GM18526 (cell line): ENCODE data around the gene SYTL5.

Experiments used
- POLR2A ChIP-seq: IDR thresholded peaks from 3 replicates; pipeline ENCODE4 v1.6.1; 2011; ENCODE audit not compliant: insufficient read length; ENCODE audit errors: extremely low read depth

SYTL5 gene

DNA sequence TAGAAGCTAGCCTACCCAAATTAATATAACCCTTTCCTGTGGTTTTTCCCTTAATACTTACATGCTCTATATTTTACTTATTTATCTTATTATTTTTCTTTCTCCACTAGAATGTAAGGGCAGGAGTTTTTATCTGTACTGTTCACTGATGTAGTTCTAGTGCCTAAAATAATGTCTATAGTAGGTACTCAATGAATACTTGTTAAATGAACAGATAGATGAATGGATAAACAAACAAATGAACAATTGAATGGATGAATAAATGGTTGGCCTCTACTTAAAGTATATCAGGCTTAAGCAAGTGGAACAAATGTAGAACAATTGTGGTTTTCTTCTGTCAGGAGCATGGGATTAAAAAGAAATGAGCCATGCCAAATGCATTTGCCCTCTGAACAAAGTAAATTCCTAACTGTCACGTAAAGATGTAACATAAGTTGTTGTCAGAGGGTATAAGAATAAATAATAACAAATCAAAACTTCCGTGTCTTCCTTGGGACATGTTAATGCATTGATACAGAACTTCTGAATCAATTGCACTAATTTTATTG is 54.1 kb downstream of the SYTL5 start:
- TF ChIP-seq POLR2A = no peak

DNA sequence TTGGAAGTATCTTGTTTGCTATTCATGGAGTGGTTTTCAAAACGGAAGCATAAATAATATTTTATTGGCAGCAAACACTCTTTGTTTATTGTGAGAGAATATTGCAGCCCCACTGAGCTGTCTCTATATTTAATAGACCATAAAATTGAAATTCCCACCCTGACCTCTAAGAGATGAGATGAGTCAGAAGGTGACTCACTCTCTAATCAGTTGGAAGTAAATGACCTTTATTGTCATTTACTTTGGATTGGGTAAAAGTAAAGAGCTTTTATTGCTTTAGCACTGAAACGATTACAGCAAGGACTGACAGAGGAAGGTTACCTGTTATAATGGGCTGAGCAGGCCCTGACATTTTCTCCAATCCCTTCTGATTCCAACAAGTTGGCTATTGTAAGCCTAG is 55.0 kb downstream of the SYTL5 start:
- TF ChIP-seq POLR2A = no peak

DNA sequence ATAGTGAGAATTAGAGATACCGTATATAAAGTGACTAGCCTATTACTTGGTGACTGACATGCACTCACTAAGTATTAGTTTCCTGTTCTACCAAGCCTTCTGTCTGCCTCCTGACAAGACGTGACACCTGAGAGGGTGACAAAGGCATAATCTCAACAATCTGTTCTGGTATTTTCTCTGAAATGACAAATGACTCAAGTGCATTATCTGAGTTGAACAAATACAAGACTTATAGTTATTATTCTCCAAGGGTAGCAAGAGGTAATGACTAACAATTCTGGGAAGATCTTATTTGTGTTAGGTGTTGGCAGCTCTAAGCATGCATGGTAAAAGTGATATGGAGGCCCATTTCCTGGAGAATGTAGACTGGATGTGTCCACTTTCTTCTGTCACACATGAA is 60.6 kb downstream of the SYTL5 start:
- TF ChIP-seq POLR2A = no peak

DNA sequence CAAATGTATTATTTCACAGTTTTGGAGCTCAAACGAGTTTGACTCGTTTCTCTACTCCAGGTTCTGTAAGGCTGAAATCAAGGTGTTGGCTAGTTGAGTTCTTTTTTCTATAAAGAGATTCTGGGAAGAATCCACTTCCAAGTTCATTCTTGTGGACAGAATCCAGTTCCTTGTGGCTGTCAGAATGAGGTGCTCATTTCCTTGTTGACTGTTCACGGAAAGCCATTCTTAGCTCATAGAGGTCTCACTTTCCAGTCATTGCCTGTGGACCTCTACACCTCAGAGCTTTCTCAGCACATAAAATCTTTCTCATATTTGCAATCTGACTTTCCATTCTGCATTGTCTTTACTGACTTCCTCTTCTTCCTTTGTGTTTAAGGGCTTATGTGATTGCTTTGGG is 62.9 kb downstream of the SYTL5 start:
- TF ChIP-seq POLR2A = no peak

DNA sequence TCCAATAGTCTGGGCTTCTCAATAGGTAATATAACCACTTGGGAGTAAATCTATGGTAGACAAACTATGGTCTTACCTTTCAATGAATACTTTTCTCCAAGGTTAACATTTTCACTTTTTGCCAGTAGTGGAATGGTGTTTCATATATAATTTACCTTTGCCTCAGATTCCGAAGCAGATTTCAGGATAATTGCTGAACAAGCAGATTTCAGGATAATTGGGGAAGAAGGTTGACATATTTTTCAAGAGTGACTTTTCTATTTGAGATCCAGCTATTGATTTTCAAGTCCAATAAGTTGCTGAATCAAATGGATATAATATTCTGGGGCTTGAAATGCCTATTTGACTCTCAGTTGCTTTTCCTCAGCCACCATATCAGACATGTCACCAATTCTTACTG is 63.6 kb downstream of the SYTL5 start:
- TF ChIP-seq POLR2A = no peak

DNA sequence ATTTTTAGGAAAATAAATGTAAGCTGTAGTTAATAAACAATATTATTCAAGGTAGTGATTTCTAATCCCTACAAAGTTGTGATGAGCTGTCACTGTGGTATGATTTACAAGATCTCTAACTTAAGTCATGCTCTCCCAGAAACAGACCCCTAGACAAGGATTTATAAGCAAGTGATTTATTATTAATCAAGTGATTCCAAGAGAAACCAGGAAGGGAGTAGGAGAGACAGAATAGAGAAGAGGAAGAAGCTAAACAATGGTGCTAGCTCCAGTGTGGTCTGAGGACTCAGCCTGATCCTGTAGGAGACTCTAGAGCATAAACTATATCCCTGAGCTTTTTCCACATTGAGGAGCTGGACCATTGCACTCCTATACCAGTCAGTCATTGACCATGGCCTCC is 73.1 kb downstream of the SYTL5 start:
- TF ChIP-seq POLR2A = no peak

DNA sequence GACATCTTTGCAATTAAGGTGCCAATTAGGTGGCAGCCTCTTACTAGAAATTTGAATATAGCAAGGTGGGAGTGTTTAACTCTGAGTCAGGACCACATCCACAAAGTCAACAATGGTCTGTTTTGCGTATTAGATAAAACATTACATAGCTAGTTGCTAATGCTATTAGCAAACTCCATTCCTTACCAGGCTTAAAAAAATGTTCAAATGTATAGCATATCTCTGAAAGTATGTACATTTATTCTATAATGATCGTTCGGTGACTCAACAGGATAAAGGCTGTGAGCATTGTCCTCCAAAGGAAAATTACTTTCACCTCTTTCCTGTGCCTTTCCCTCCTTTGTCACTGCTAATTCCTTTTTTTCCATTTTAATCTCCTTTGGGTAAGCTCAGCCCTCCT is 74.5 kb downstream of the SYTL5 start:
- no peak for TF ChIP-seq POLR2A

DNA sequence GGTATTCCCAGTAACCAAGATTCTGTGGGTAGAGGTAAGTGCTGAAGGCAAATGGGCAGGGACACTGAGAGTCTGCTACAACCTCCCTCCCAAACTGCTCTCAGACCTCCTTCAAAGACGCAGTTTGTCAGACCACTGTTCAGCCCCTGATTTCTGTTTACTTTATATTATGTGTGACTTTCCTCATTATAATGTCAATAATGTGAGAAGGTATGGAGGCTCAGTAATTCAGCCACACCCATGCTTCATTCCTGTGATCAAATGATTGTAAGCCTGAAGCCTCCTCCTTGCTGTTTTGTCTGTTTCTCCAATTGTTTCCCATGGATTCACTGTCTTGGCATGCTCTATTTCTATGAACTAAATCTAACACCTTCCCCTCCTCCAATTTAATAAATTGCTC is 75.6 kb downstream of the SYTL5 start:
- no peak for TF ChIP-seq POLR2A

DNA sequence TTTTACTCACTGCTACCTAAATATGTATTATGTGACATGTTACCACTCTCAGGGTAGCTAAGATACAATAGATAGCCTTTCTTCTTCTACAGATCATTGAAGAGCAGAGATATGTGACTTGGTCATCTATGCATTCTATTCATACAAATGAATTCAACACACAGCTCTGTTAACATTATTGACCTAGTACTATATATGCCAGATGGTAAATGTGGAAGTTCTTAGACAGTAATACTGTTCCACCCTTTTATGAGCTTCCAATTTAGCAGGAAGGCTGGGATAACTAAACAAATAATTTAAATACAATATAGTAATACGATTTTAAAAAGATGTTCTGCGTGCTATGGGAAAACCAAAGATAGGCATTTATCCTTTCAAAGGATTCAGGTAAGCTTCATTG is 76.0 kb downstream of the SYTL5 start:
- no peak for TF ChIP-seq POLR2A

DNA sequence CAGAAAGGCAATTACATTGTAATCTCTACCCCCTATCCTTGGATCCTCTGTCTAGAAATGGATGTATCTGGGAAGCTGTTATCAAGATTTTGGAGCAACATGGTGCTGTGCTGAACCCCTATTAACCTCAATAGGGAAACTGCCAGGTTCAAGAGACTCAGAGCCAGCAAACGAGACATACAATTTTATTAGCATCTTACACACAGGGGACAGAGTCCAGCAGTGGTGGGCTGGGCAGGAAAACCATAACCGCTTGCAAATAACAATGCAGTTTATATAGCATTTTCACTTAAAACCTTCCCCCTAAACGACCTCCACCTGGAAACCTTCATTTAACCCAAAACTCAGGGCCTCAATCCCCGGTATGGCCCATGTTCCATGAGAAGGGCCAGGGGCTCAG is 79.5 kb downstream of the SYTL5 start:
- no peak for TF ChIP-seq POLR2A

DNA sequence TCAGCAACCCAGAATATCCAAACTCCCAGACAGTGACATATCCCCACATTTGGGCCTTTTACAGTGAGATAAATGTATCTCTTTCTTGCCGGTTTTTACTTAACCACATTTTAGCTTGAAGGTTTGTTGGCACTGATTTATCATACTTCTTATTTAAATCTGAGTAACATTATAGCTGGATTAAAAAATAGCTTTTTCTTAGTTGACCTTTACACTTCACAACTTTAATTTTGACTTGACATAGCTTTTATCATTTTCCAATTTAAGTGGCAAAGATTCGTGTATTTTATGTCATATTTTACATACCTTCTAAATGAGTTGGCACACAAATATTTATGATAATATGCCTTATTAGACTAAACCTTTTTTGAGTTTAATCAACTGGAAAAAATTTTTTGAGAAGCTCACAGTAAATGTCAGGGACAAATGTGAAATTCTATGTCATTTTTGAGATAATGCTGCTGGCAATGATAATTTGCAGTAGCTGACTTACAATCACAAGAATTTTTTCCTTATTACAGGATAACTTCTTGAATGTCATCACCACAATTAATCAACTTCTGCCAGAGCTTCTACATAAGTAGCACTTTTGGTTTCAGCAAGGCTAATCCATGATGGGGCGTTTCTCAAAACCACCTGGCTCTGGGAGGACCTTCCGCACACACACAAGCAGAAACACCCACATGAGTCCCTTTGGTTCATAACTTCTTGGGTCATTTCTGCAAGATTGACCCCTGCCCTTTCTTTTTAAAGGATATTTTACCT is 80.3 kb downstream of the SYTL5 start:
- no peak for TF ChIP-seq POLR2A

DNA sequence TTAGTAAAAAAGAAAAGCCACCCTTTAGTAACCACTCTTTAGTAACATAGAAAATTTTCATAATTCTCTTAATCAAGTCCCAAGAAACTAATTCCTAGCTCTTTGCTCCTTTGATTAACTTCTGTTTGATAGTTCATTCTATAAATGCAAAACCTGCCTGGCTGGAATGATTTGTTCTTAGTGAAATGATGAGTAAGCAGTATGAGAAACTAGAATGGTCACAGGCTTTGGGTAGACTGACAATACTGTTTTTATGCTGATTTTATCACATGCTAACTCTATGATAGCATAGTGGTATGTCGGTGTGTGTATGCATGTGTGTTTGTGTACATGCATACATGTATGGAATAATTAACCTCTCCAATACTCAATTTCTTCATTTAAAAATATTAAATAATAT is 81.2 kb downstream of the SYTL5 start:
- no peak for TF ChIP-seq POLR2A

DNA sequence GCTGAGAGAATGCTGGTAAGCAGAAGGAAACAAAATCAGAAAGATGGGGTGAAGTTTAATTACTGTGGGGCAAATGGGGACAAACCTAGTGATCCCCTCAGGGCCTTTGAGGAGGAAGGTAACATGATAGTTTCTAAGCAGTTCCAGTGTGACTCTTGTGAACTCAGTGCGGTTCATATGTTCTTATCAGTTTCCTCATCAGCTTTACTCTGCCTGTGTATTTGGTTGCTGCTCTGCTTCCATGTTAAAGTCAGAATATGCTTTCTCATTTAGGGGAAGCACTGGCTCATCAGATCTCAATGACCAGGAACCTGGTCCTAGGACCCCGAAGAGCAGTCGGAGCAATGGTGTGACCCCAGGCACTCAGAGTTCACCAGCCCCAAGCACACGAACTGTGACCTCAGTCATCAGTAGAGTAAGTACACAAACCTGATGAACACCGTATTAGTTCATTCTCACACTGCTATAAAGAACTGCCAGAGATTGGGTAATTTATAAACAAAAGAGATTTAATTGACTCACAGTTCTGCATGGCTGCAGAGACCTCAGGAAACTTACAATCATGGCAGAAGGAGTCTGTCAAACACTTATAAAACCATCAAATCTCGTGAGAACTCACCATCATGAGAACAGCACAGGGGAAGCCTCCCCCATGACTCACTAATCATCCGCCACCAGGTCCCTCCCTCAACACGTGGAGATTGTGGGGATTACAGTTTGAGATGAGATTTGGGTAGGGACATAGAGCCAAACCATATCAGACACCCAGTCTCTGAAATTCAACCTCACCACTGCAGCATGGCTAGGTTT is 83.0 kb downstream of the SYTL5 start:
- TF ChIP-seq POLR2A = no peak

DNA sequence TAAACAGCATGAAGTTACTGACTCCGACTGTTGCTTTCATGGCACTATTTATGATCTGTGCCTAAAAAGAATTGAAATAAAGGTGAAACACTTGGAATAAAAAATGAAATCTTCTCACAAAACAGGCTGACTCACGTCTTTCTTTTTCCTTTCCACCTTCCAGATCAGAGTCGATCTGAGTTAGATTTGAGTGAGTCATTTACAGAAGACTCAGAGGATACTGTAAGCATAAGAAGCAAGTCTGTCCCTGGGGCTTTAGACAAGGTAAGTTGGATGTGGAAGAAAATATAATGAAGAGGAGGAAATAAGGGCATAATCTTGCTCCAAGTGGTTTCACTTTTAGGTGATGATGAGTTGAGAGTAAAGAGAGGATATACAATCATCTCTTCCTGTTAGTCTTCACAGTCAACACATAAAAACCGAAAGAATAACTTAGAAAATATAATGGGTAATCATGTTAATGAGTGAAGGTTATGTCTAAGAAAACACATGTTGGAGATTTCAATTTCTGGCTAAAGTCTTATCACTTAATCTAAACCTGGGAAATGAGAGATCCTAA is 89.7 kb downstream of the SYTL5 start:
- TF ChIP-seq POLR2A = no peak

DNA sequence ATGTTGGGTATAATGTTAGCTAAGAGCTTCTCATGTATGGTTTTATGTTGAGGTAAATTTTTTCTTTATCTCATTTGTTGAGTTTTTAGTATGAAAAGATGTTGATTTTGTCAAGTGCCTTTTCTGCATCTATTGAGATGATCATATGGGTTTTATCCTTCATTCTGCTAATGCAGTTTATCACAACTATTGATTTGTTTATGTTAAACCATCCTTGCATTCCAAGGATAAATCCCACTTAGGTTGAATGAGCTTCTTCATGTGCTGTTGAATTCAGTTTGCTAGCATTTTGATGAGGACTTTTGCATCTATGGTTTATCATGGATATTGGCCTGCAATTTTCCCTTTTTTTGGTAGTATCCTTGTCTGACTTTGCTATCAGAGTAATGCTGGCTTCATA is 93.3 kb downstream of the SYTL5 start:
- no peak for TF ChIP-seq POLR2A

DNA sequence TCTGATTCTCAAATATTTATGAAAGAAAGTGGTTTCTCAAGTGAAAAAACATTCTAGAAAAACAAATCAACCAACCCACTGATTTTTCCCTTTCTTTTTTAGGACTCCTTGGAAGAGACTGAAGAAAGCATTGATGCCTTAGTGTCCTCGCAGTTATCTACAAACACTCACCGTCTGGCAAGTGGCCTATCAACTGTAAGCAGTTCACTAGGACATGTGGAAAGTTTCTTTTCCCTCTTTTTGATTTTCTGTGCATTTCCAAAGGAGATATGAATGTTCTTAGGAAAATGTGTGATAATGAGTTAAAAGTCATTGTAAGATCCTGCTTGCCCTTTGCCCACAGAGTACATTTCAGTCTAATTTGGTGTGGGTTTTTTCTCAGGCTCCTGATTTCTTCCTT is 95.9 kb downstream of the SYTL5 start:
- TF ChIP-seq POLR2A = no peak
